Bone marrow (tissue), 2 donors: ENCODE data around the gene TCTN3.
"Not testable (repeated sequence)": the region's sequence is repeated elsewhere in the genome, so short reads cannot be mapped to it uniquely, and the experiment has no call there.

Experiments
- DNase-seq, 2 donors: peaks; one replicate each; lab custom pipeline; 2025; lab: John Stamatoyannopoulos, UW

Gene TCTN3

DNA sequence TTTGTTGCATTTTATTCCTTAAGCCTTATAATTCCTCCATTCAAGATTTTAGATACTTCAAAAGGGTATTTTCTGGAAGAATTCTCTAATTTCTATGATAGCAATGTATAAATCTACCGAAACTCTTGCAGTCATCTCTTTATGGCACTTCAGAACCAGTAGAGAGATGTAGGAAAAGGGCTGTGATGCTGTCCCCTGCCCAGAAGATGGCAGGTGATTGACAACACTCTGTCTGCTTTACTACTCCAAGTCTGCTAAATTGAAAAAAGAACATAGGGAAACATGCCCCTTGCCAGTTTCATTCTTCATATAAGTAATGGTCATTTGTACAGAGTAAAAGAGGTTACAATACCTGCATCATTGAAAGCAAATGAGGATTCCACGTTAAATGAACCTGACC, 5.1 kb downstream of the TCTN3 start:
- DNase-seq, result no peak

DNA sequence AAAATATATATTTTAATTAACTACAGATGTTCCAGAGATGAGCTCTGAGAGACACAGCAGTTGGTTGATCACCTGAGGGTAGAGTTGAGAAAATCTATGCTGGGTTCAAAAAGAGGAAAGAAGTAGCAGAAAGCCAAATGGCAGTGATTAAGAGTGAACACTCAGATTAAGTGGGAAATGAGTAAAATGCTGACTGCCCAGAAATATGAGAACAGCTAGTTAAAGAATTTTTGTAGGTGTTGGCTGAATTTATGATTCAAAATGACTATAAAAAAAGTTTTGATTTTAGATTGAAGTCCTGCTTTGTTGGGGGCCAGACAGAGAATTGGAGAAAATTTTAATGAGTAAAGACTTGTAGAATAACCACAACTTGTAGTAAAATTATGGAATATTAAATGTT, 9.8 kb downstream of the TCTN3 start:
- DNase-seq, result no peak

DNA sequence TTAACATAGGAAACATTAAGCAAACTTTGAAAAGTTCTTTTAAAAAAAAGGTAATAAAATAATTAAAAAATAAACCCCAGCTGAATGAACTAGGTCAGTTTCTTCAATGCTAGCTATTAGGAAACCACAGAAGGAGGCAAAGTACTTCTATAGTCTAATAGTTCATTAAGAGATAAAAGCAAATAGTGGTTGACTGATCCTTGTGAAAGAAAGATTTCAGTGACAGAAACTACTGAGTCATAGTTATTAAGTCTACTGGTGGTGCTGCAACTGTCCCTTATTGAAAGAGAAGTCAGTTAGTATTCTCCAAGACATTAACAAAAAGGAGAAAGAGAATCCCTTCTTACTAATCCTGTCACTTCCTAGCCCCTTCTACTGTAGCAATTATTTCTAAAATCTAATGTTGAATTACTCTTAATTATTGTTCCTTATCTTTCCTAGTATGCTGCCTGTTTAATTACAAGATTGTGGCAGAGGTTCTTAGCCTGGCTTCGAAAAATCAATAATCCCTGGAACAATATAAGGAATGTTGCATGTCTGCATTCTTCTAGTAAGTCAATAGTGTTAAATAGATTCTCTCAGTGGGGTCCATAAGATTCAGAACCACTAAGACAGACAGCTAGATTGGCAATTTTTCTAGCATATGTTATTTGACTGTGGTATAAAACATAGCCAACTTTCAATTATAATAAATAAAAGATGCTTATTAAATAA, 18.2 kb downstream of the TCTN3 start:
- no peak for DNase-seq

DNA sequence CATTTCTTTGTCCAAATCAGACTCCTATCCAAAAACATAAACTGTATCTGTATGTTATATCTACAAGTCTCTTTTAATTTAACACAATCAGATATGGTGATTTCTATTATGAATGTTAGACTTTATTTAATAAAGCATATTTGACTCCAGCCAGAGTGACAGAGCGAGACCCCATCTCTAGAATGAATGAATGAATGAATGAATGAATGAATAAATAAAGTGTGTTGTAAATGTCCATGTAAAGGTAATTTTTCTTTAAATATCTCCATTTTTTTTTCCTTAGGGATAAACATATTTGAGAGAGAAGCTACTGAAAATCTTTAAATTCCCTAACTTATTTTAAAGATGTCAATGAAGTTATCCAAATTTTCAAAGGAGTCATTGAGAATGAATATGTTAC, 19.1 kb downstream of the TCTN3 start:
- no peak for DNase-seq

DNA sequence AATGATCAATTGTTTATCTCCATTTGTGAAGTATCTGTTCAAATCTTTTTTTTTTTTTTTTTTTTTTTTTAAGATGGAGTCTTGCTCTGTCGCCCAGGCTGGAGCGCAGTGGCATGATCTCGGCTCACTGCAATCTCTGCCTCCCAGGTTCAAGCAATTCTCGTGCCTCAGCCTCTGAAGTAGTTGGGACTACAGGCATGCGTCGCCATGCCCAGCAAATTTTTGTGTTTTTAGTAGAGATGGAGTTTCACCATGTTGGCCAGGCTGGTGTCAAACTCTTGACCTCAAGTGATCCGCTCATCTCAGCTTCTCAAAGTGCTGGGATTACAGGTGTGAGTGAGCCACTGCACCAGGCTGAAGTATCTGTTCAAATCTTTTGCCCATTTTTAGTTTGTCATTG, 21.1 kb downstream of the TCTN3 start:
- DNase-seq, result not testable (repeated sequence)

DNA sequence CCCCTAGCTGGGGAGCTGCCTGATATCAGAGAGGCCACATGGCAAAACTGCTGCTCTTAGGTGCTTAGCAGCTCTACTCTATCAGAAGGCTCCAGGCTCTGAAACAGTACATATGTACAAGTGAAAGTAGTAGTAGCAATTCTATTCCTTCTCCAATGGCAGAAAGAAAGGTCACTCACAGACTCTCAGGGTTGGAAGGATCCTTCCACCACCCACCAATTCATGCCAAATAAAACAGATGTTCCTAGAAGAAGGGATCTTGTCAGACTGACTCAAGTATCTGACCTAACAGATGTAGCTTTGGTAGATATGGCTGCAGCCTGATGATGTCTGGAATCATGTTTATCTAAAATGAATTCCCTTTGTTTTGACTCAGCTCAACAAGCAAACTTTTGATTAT, 29.2 kb downstream of the TCTN3 start:
- no peak for DNase-seq

DNA sequence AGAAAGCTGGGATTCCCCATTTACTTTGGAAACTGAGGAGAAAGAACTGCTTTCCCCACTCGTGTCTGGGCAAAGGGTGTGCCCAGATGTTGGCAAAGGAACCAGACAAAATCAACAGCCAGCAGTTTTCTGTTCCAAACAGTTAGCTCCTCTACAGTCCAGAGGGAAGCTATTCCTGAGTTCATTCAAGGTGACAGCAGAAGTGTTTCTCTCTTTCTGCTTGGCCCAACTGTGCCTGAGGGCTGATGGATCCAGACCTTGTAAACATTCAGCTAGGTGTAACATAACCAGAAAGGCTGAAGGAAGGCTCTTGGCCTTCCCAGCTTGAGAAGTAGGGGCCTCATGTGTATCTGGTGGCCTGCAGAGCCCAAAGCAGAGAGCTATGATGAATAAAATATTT, 30.2 kb downstream of the TCTN3 start:
- no peak for DNase-seq

DNA sequence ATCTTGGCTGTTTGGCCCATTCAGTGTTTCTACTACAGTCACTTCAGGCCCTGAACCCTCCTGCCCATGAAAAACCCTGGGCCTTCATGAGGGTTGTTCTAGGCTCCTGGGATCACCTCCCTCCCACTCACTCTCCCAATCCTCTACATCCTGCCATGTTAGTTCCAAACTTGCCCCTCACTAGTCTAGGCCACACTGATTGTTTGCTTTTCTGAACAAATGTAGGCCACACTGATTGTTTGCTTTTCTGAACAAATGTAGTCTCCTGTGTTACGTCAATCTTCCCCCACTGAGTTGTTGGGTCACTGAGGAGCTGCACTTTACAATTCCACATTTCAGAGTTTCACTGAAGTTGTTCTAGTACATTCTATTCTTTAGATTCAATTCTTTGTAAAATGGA, 31.9 kb downstream of the TCTN3 start:
- DNase-seq, result no peak

DNA sequence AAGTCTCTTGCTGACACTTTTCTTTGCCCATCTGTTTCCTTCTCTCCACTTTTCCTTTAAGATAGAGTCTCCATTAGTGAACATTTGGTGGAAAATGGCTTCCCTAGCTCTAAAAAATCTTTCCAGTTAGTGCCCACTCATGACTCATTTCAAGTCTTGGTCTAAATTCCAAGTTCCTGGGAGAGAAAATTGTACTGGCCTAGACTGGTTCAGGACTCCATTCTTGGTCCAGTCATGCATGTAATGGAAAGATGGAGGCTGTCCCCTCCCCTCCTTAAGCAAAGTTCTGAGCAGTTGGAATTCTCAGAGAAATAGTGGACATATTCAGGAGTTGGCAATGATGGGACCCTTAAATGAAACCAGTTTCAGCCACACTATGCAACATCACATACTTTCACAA, 33.4 kb downstream of the TCTN3 start:
- peak in 1 of 2 donors; percentile 1 for DNase-seq

DNA sequence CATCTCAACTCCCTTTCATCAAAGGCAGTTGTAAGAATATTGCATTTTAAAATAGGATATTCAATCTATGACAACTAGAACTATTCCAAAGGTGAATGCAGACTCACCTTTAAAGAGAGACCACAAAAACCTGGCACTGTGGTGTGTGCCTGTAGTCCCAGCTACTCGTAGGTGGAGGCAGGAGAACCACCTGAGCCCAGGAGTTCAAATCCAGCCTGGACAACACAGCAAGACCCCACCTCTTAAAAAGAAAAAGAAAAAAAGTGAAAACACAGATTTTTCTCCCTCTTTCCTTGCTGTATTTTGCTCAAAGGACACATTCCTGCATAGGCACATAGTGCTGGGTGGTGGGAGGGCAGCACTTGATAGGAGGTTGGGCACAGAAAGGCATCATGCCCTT, 36.5 kb downstream of the TCTN3 start:
- DNase-seq, result no peak

DNA sequence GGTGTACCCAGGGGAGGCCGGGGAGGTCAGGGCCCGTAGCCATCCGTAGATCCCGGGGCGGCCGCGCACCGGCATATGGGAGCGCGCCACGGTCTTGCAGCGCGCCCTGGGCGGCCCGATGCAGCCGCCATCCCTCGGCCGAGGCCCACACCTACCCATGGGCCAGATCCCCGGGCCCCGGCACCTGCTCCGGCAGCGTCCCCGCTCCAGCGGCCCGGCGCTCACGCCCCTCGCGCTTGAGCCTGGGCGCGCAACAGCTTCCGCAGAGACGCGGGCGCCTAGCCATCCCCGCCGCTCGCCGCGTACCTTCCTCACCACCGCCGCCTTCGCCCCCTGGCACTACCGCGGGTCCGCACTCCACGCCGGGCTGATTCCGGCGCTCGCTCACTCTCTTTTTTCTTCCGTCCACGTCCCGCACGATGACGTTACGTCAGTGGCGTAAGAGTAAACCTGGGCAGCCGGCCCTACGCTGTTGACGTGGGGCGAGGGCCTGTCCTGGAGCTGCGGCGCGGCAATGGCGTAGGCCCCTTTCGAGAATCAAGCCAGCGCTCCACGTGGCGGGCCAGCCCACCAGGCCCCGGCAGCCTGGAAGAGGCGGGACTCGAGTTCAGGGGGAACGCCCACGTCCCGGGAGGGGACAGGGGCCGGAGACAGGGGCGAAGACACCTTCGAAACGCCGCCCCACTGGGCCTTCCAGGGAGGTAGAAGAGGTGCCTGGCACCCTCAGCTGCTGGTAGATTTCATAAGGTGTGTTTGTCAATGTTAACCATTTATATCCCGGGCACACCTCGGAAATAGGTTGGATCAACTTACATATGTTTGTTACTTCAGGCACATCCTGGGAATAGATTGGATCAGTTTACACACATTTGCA, 37.2 kb downstream of the TCTN3 start, which contains the start of gene ALDH18A1:
TSS of gene ALDH18A1 (minus strand) at position 421 of the 874 bp plus-strand sequence. CDS start 3,334 bp downstream, outside the sequence.
- peak; percentile 65 to 83 for DNase-seq

DNA sequence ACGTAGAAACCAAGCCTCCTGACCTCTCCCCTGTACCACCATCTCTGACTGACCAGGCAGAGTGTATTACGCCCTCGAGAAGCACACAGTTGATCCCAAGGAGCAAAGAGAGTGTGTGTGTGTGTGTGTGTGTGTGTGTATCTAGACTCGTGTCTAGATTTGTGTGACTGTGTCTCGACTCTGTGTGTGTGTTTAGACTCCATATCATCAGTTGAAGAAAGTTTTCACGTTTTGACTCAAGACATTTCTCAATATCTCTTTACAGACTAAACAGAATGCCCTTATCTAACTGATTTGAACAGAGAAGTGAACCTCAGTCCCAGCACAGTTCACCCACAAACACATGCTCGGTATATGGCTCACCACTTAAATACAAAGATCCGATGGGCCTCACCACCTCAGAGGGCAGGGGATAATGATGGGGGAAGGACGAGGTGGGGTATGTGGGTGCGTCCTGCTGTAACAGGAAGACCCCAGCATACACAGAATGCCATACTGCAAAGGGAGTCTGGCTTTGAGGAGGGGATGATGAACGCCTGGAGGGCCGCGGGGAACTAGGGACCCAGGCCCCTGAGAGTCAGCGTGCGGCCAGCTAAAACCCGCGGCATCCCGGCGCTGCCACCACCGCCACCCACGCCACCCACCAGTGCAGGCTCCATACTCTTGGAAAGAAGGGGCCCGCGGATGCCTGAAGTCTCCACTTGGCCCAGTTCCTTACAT, 38.0 kb downstream of the TCTN3 start:
- no peak for DNase-seq

DNA sequence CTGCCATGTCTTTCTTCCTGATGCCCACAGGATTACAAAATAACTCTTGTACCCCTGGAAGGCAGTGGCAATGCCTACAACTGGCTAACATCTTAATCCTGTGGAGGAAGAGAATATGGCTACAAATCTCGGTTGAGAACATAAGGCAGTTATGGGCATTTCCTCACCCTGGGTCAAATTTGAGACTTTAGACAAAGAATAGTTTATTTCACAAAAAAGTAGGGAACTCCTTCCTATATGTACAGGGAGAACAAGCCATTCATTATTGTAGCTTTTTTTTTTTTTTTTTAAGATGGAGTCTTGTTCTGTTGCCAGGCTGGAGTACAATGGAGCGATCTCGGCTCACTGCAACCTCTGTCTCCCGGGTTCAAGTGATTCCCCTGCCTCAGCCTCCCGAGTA, 39.8 kb downstream of the TCTN3 start:
- no peak for DNase-seq

DNA sequence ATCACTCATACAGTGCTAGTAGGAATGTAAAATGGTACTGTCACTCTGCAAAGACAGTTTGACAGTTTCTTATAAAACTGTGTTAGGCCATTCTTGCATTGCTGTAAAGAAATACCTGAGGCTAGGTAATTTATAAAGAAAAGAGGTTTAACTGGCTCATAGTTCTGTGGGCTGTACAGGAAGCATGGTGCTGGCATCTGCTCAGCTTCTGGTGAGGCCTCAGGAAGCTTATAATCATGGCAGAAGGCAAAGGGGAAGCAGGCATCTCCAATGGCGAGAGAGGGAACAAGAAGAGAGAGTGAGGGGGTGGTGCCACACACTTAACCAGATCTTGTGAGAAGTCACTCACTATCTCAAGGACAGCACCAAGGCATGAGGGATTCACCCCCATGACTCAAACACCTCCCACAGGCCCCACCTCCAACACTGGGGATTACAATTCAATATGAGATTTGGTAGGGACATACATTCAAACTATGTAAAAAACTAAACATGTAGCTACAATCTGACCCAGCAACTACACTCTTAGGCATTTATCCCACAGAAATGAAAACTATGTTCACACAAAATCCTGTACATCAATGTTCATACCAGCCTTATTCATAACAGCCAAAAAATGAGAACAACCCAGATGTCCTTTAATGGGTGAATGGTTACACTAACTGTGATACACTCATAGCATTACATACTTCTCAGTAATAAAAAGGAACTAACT, 42.2 kb downstream of the TCTN3 start:
- no peak for DNase-seq

DNA sequence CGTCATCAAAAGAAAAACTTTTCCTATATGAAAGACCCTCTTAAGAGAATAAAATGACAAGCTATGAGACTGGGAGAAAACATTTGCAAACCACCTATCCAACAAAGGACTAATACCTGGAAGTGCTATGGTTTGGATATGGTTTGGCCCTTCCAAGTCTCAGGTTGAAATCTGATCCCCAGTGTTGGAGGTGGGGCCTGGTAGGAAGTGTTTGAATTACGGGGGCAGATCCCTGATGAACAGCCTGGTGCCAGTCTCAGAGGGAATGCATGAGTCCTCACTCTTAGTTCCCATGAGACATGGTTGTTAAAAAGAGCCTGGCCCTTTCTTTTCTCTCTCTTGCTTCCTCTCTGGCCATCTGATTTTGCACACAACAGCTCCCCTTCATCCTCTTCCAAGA, 43.5 kb downstream of the TCTN3 start:
- DNase-seq, result no peak

DNA sequence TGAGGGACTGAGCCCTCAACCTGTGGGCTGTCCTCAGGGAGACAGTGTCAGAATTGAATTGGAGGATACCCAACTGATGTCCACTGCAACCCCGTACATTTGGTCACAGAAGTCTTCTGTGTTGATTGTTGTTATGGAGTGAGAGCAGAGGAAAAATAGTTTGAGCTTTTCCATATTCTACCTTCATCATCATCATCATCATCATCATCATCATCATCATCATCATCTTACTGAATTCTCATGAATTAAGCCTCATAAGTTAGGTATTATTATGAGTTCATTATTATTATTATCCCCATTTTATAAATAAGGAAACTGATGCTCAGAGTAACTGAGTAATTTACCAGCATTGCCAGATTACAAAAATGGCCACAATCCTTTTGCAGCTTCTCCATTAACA, 45.6 kb downstream of the TCTN3 start:
- no peak for DNase-seq

DNA sequence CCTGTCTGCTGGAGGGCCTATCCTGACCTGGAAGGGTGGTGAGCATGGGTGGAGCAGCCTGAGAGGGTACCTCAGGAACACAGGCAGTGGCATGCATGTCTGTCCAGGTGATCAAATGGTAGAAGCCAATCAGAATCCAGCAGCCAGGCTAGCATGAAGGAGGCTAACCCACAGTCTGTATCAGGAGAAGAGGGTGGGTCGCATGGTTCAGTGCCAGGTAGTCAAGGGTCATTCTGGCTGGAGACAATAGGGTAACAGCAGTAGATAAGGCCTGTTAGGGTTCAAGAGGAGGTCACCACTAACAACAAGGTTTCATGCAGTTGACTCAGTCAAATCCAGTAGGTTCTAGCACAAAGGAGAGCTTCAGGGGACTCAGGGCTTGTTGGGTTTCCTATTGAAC, 47.6 kb downstream of the TCTN3 start:
- no peak for DNase-seq

DNA sequence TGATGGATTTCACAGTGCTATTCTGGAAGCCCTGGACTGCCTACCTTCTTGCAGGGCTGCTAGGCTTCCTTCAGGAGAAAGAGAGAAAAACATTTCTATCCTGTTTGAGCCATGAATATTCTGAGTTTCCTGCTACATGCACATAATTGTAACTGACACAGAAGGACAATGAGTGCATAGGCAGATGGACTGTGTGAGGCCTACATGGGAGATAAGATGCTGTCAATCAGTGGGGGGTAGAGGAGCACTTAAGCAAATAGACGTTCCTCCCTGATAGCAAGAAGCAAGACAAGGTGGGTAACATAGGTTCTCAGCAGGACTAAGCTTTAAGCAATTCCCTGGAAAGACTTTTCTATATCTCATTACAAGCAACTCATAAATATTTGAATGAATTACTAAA, 48.8 kb downstream of the TCTN3 start:
- no peak for DNase-seq

DNA sequence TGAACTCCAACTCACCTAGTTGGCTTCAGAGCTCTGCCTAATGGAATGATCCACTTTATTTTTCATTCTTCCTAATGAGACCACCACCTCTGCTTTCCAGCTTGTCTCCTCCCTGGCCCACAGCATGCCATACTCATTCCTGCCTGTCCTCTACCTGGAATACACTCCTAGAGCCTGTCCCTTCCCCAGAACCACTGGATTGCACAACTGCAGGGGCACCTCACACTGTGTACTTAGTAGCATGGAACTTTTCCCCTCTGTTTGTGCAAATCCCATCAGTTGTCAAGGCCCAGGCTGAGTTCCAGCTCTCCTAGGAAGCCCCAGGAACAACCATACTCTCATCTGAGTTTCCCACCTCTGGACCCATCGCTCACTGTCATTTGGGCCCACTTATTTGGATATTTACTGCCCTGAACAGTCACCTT, 52.8 kb downstream of the TCTN3 start:
- no peak for DNase-seq

DNA sequence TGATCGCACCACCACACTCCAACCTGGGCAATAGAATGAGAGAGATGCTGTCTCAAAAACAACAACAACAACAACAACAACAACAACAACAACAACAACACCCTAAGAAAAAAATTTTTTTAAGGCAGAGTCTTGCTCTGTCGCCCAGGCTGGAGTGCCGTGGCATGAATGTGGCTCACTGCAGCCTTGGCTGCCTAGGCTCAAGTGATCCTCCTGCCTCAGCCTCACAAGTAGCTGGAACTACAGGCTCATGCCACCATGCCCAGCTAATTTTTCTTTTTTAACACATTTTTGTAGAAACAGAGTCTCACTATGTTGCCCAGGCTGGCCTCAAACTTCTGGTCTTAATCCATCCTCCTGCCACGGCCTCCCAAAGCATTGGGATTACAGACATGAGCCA, 55.8 kb downstream of the TCTN3 start:
- DNase-seq, result no peak

DNA sequence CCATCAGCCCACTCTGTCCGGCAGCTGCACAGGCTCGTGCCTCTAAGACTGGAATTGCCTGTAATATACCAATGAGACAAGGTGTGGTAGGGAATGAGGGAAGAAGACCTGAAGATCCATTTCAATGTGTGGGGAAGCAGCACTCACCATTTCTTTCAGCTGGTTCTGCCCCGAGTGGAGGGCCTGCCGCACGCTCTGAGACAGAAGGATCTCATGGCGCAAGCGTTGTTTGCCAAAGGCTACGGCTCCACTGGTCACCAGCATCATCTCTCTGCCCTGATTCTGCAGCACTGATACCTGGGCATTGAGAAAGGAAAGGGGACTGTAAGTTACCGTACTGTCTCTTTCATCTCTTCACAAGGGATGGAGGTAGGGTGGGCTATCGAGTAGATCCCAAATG, 56.6 kb downstream of the TCTN3 start:
- no peak for DNase-seq

DNA sequence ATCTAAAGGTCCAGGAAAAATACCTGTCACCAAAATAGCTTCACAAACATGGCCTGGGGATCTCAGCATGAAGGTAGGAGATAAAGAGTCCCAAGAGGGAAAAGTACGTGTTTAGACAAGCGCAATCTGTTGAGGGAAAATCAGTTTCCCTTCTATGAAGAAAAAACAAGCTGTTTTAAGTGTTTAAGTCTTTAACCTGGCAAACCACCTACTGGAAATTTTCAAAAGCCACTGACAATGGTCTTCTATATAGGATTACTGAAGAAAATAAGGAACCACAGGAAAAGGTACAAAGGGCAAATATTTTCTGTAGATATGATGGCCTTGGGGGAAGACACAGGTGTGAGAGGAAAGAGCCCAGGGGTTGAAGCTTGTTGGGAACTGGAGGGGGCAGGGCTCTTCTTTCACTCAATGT, 58.4 kb downstream of the TCTN3 start:
- DNase-seq, result no peak
